HCT116 (cell line): ENCODE results near the gene PAFAH1B1. TPM values are rescaled to one million over a fixed set of nuclear protein-coding genes. Genes with fewer than 3 reads are reported as not detected.

ENCODE experiments used
- ATAC-seq: fragments of 200-7000 bp; cut with Tn5 transposase; 2 replicates; pipeline ENCODE4 v1.9.1; 2020; ENCODE audit warnings: mild to moderate bottlenecking, moderate library complexity
- BruUV-seq: library from RNA; stranded (reverse); fragments of 400-500 nt; replicated peaks from 2 replicates; lab custom pipeline; 2021; lab: Mats Ljungman, UMichigan
- CTCF ChIA-PET: fragments of 300-600 bp; sonication (Branson Sonifier 250); formaldehyde crosslinking; loops from one replicate; lab custom pipeline; 2021; ENCODE audit warnings: antibody characterized with exemption; lab: Charles Lee
- POLR2A ChIA-PET: fragments of 300-600, 350-600 bp; sonication (Branson Sonifier 250); formaldehyde crosslinking; loops from one replicate; lab custom pipeline; 2021; ENCODE audit warnings: antibody characterized with exemption; lab: Charles Lee
- RAD21 ChIA-PET, 2 experiments: fragments of 300-600 bp; sonication (Branson Sonifier 250); formaldehyde crosslinking; loops; one replicate each; lab custom pipeline; 2023; ENCODE audit warnings: low total read pairs in 2 of 2; ENCODE audit not compliant: uncharacterized antibody in 2 of 2, unreplicated experiment in 2 of 2, low non-redundant PET in 1 of 2; lab: Charles Lee
- DNase-seq: peaks from one replicate; pipeline ENCODE4 v3.0.0-alpha.2; 2010; ENCODE audit warnings: low read depth, low spot score
- H2AFZ ChIP-seq: fragments of 200-600 bp; shearing (Covaris generic), sonication (generic); 2 replicates; pipeline ENCODE4 v1.6.1; 2017; ENCODE audit warnings: low read depth, mixed run types, mixed read lengths, antibody characterized with exemption, low read length; ENCODE audit not compliant: poor library complexity, severe bottlenecking
- H3K27ac ChIP-seq: 2 replicates; pipeline ENCODE4 v1.5.1; 2012; ENCODE audit warnings: low read depth, low read length
- H3K27me3 ChIP-seq: fragments of 200-600 bp; sonication (generic); 2 replicates; pipeline ENCODE4 v1.6.1; 2016; ENCODE audit warnings: mixed run types, low read length, mixed read lengths; ENCODE audit not compliant: insufficient read depth
- H3K36me3 ChIP-seq, 2 experiments: fragments of 200-500 bp in 1 of 2; fragments of 200-600 bp in 1 of 2; sonication (Bioruptor generic) in 1 of 2; sonication (generic) in 1 of 2; 2 replicates each; pipeline versions ENCODE4 v1.5.1 to v1.6.1; 2014 to 2016; ENCODE audit warnings: low read length in 2 of 2, inconsistent platforms in 1 of 2, mixed read lengths in 1 of 2, mixed run types in 1 of 2; ENCODE audit not compliant: insufficient read depth in 2 of 2, control insufficient read depth in 1 of 2
- H3K4me1 ChIP-seq, 2 experiments: fragments of 200-600 bp in 1 of 2; sonication (generic) in 1 of 2; 2 replicates each; pipeline versions ENCODE4 v1.5.1 to v1.6.1; 2012 to 2017; ENCODE audit warnings: low read length in 2 of 2, inconsistent platforms in 1 of 2, mild to moderate bottlenecking in 1 of 2, mixed read lengths in 1 of 2, mixed run types in 1 of 2, moderate library complexity in 1 of 2; ENCODE audit not compliant: insufficient read depth in 2 of 2, control insufficient read depth in 1 of 2
- H3K4me2 ChIP-seq: fragments of 200-600 bp; sonication (generic); 2 replicates; pipeline ENCODE4 v1.6.1; 2017; ENCODE audit warnings: mixed run types, low read length, mixed read lengths
- H3K4me3 ChIP-seq, 2 experiments: fragments of 200-600 bp in 1 of 2; sonication (generic) in 1 of 2; replicated peaks in 1 of 2; 2 replicates each; pipeline ENCODE4 v1.5.1; 2011 to 2016; ENCODE audit warnings: low read length in 2 of 2, control low read depth in 1 of 2, low read depth in 1 of 2, mild to moderate bottlenecking in 1 of 2, mixed read lengths in 1 of 2, mixed run types in 1 of 2
- H3K79me2 ChIP-seq: fragments of 200-600 bp; sonication (generic); 2 replicates; pipeline ENCODE4 v1.6.1; 2017; ENCODE audit warnings: mild to moderate bottlenecking, mixed run types, low read length, moderate library complexity, mixed read lengths; ENCODE audit not compliant: insufficient read depth
- H3K9ac ChIP-seq: fragments of 200-600 bp; sonication (generic); 2 replicates; pipeline ENCODE4 v1.6.1; 2016; ENCODE audit warnings: low read length, mixed read lengths
- H3K9me2 ChIP-seq: fragments of 200-600 bp; sonication (generic), shearing (Covaris generic); 2 replicates; pipeline ENCODE4 v1.6.1; 2017; ENCODE audit warnings: mixed run types, mild to moderate bottlenecking, moderate library complexity; ENCODE audit not compliant: insufficient read depth
- H3K9me3 ChIP-seq, 2 experiments: fragments of 200-500 bp in 1 of 2; fragments of 200-600 bp in 1 of 2; sonication (Bioruptor generic) in 1 of 2; sonication (generic) in 1 of 2; 2 replicates each; pipeline ENCODE4 v1.6.1; 2014 to 2017; ENCODE audit warnings: low read length in 2 of 2, mixed read lengths in 2 of 2, inconsistent platforms in 1 of 2, low read depth in 1 of 2, mild to moderate bottlenecking in 1 of 2, mixed run types in 1 of 2, moderate library complexity in 1 of 2; ENCODE audit not compliant: control insufficient read depth in 1 of 2, insufficient read depth in 1 of 2
- H4K20me1 ChIP-seq: fragments of 200-600 bp; sonication (generic), shearing (Covaris generic); 2 replicates; pipeline ENCODE4 v1.6.1; 2017; ENCODE audit warnings: mixed run types, mild to moderate bottlenecking, moderate library complexity; ENCODE audit not compliant: insufficient read depth
- ATF3 ChIP-seq: IDR thresholded peaks from 2 replicates; pipeline ENCODE4 v1.6.1; 2012
- EGR1 ChIP-seq: IDR thresholded peaks from 2 replicates; pipeline ENCODE4 v1.6.1; 2012; ENCODE audit warnings: low read depth
- ELF1 ChIP-seq: IDR thresholded peaks from 2 replicates; pipeline ENCODE4 v1.6.1; 2012; ENCODE audit warnings: low read depth, borderline replicate concordance
- EZH2 ChIP-seq: fragments of 200-600 bp; sonication (generic); IDR thresholded peaks from 2 replicates; pipeline ENCODE4 v1.6.1; 2017; ENCODE audit warnings: antibody characterized with exemption, mixed run types
- JUND ChIP-seq: IDR thresholded peaks from 2 replicates; pipeline ENCODE4 v1.6.1; 2012
- MAX ChIP-seq: IDR thresholded peaks from 2 replicates; pipeline ENCODE4 v1.6.1; 2012
- RAD21 ChIP-seq: IDR thresholded peaks from 2 replicates; pipeline ENCODE4 v1.6.1; 2012; ENCODE audit warnings: low read depth, mild to moderate bottlenecking
- SIN3A ChIP-seq: IDR thresholded peaks from 2 replicates; pipeline ENCODE4 v1.6.1; 2012; ENCODE audit warnings: low read depth
- SP1 ChIP-seq: IDR thresholded peaks from 2 replicates; pipeline ENCODE4 v1.6.1; 2012; ENCODE audit warnings: low read depth
- YY1 ChIP-seq: IDR thresholded peaks from 2 replicates; pipeline ENCODE4 v1.6.1; 2011; ENCODE audit warnings: low read length, low read depth, moderate library complexity, mild to moderate bottlenecking; ENCODE audit not compliant: insufficient replicate concordance; ENCODE audit errors: extremely low read depth
- ZFX ChIP-seq: fragments of 450-650 bp; IDR thresholded peaks from 2 replicates; pipeline ENCODE4 v1.6.1; 2017
- ZNF274 ChIP-seq: fragments of 200-500 bp; sonication (Bioruptor generic); IDR thresholded peaks from 2 replicates; pipeline ENCODE4 v1.6.1; 2014; ENCODE audit warnings: mild to moderate bottlenecking, low read depth, low read length, inconsistent platforms
- intact Hi-C: fragments of 100-400 bp; cut with micrococcal nuclease; formaldehyde crosslinking; loops from 2 replicates; pipeline ENCODE4 v1.10.0; 2022
- total RNA-seq: library from RNA; stranded (reverse); gene quantifications from one replicate; pipeline ENCODE4 v1.2.1, GENCODE V29; 2021; ENCODE audit not compliant: unreplicated experiment
- TF ChIP-seq, protein P1 (sequence below): IDR thresholded peaks from 2 replicates; pipeline ENCODE4 v1.6.1; 2011; ENCODE audit warnings: mild to moderate bottlenecking, low read length, moderate library complexity; ENCODE audit not compliant: insufficient replicate concordance; ENCODE audit errors: extremely low read depth
- TF ChIP-seq, protein P2 (sequence below), 3 experiments: fragments of 200-600 bp in 1 of 3; sonication (generic) in 1 of 3; IDR thresholded peaks in 2 of 3; conservative IDR thresholded peaks in 1 of 3; 2 replicates each; pipeline ENCODE4 v1.5.1; 2012 to 2017; ENCODE audit warnings: low read depth in 2 of 3, low read length in 2 of 3, antibody characterized with exemption in 1 of 3, borderline replicate concordance in 1 of 3, control low read depth in 1 of 3, mild to moderate bottlenecking in 1 of 3, mixed read lengths in 1 of 3, mixed run types in 1 of 3, moderate library complexity in 1 of 3; ENCODE audit not compliant: insufficient read depth in 1 of 3

Gene PAFAH1B1
- total RNA-seq, 1 experiment from 2014 or later, result 113 TPM

DNA sequence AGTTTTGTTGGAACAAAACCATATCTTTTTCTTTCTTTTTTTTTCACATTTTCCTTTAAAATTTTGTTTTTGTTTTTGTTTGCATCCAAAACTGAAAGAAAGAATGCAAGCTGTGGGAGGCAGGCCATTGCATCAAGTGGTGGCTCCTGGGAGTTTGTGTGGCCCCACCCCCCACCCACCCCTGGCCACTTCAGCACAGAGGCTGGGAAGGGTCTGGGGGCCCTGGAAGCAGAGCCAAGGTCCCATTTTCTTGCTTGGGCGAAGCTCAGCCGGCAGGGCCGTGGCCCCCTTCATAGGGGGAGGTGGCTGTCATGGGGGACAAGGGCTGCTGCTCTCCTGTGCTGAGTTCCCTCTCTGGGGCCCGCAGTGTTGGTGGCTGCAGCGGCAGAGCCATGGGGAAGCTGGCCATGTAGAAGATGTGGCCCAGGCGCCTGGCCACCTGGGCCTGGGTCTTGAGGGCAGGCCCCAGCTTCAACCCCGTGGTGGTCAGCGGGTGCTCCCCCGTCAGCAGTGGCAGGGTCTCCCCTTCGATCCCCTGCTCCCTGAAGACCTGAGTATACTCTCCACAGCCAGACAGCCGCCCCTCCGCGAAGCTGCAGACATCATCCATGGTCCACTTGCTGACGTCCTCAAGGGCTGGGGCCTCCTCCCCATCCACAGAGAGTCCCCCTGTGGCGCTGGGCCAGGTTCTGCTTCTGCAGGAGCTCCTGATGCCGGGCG is 19.8 kb downstream of the PAFAH1B1 start:
- no peak overlapping the region for H3K4me2 ChIP-seq
- peaks cover 25% of the 10 kb centered on the region for H4K20me1 ChIP-seq
- no peaks in the 10 kb centered on the region for H3K36me3 ChIP-seq
- peaks cover 100% of the 10 kb centered on the region for H3K79me2 ChIP-seq
- DNase-seq, result no peak
- no peak overlapping the region for H3K9ac ChIP-seq
- intact Hi-C loops, result no loop called here
- no peaks in the 10 kb centered on the region for H3K9me3 ChIP-seq
- no TSS peak for BruUV-seq
- no peak overlapping the region for H3K4me3 ChIP-seq
- no peak overlapping the region for H2AFZ ChIP-seq
- no peak for TF ChIP-seq ATF3
- TF ChIP-seq SP1, result no peak
- TF ChIP-seq ZNF274, result no peak
- TF ChIP-seq EZH2, result no peak
- no peak for TF ChIP-seq ZFX
- TF ChIP-seq RAD21, result no peak
- TF ChIP-seq YY1, result no peak
- TF ChIP-seq SIN3A, result no peak
- no peak for TF ChIP-seq EGR1
- TF ChIP-seq MAX, result no peak
- TF ChIP-seq JUND, result no peak
- TF ChIP-seq, protein P1, sequence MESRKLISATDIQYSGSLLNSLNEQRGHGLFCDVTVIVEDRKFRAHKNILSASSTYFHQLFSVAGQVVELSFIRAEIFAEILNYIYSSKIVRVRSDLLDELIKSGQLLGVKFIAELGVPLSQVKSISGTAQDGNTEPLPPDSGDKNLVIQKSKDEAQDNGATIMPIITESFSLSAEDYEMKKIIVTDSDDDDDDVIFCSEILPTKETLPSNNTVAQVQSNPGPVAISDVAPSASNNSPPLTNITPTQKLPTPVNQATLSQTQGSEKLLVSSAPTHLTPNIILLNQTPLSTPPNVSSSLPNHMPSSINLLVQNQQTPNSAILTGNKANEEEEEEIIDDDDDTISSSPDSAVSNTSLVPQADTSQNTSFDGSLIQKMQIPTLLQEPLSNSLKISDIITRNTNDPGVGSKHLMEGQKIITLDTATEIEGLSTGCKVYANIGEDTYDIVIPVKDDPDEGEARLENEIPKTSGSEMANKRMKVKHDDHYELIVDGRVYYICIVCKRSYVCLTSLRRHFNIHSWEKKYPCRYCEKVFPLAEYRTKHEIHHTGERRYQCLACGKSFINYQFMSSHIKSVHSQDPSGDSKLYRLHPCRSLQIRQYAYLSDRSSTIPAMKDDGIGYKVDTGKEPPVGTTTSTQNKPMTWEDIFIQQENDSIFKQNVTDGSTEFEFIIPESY, result no peak
- TF ChIP-seq, protein P2, sequence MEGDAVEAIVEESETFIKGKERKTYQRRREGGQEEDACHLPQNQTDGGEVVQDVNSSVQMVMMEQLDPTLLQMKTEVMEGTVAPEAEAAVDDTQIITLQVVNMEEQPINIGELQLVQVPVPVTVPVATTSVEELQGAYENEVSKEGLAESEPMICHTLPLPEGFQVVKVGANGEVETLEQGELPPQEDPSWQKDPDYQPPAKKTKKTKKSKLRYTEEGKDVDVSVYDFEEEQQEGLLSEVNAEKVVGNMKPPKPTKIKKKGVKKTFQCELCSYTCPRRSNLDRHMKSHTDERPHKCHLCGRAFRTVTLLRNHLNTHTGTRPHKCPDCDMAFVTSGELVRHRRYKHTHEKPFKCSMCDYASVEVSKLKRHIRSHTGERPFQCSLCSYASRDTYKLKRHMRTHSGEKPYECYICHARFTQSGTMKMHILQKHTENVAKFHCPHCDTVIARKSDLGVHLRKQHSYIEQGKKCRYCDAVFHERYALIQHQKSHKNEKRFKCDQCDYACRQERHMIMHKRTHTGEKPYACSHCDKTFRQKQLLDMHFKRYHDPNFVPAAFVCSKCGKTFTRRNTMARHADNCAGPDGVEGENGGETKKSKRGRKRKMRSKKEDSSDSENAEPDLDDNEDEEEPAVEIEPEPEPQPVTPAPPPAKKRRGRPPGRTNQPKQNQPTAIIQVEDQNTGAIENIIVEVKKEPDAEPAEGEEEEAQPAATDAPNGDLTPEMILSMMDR (IDR thresholded peaks at IDR 0.05 in 2 of 3, conservative IDR thresholded peaks at IDR 0.05 in 1 of 3; ENCODE audit: borderline replicate concordance in 1 of 3, insufficient read depth in 1 of 3, low read depth in 2 of 3, low read length in 2 of 3), result no peak
- no peak for TF ChIP-seq ELF1
- H3K4me1 ChIP-seq, result no peaks in the 10 kb centered on the region
- H3K27ac ChIP-seq, result no peak overlapping the region
- POLR2A ChIA-PET, result no interaction called here
- RAD21 ChIA-PET, result no interaction called here
- CTCF ChIA-PET, result interaction anchor here (1.1 kb wide), 1 partner anchor 197 kb away, joined by 3 read pairs; no protein-coding TSS in a partner anchor
- ATAC-seq, result no peak
- H3K27me3 ChIP-seq, result no peaks in the 10 kb centered on the region
- H3K9me2 ChIP-seq, result no peaks in the 10 kb centered on the region
